CD14-positive monocyte (primary cell): Measurements from ENCODE around the gene NRXN3. TPM values are rescaled to one million over a fixed set of nuclear protein-coding genes. Genes with fewer than 3 reads are reported as not detected.

ENCODE experiments used
- DNase-seq, 3 donors: peaks; one replicate each; pipeline ENCODE4 v3.0.0-alpha.2; 2011 to 2022
- H2AFZ ChIP-seq: 2 replicates; pipeline ENCODE4 v1.6.0; 2012; ENCODE audit warnings: mild to moderate bottlenecking, low read depth, low read length, inconsistent platforms; ENCODE audit not compliant: insufficient read depth, poor library complexity, severe bottlenecking
- H3K27ac ChIP-seq, 2 donors: 1 replicate in 1 of 2; 2 replicates in 1 of 2; pipeline ENCODE4 v1.5.1; 2012 to 2013; ENCODE audit warnings: low read length in 2 of 2, control low read depth in 1 of 2, inconsistent platforms in 1 of 2, low read depth in 1 of 2, mild to moderate bottlenecking in 1 of 2
- H3K27me3 ChIP-seq, 2 donors: one replicate each; pipeline versions ENCODE4 v1.6.0 to v1.6.1; 2011 to 2013; ENCODE audit warnings: low read length in 2 of 2; ENCODE audit not compliant: control insufficient read depth in 2 of 2, insufficient read depth in 2 of 2
- H3K36me3 ChIP-seq, 2 donors: replicated peaks in 1 of 2; 1 replicate in 1 of 2; 2 replicates in 1 of 2; pipeline versions ENCODE4 v1.5.1 to v1.6.1; 2012 to 2013; ENCODE audit warnings: low read length in 2 of 2, control low read depth in 1 of 2, inconsistent platforms in 1 of 2, mild to moderate bottlenecking in 1 of 2; ENCODE audit not compliant: insufficient read depth in 2 of 2, control insufficient read depth in 1 of 2
- H3K4me1 ChIP-seq, 2 donors: 1 replicate in 1 of 2; 2 replicates in 1 of 2; pipeline versions ENCODE4 v1.5.1 to v1.6.1; 2012 to 2013; ENCODE audit warnings: low read length in 2 of 2, control low read depth in 1 of 2, inconsistent platforms in 1 of 2, mild to moderate bottlenecking in 1 of 2, moderate library complexity in 1 of 2; ENCODE audit not compliant: insufficient read depth in 2 of 2, control insufficient read depth in 1 of 2
- H3K4me2 ChIP-seq: replicated peaks from 2 replicates; pipeline ENCODE3; 2012; ENCODE audit warnings: low read length, moderate library complexity, mild to moderate bottlenecking; ENCODE audit not compliant: poor library complexity, severe bottlenecking; ENCODE audit errors: extremely low read depth
- H3K4me3 ChIP-seq, 3 experiments: fragments of 200-600 bp in 1 of 3; sonication (generic) in 1 of 3; replicated peaks in 1 of 3; 1 replicate in 2 of 3; 2 replicates in 1 of 3; pipeline ENCODE4 v1.5.1; 2011 to 2013; ENCODE audit warnings: low read length in 3 of 3, mild to moderate bottlenecking in 3 of 3, control low read depth in 2 of 3, low read depth in 2 of 3, inconsistent platforms in 1 of 3, moderate library complexity in 1 of 3
- H3K79me2 ChIP-seq: 2 replicates; pipeline ENCODE4 v1.6.0; 2012; ENCODE audit warnings: mild to moderate bottlenecking, control low read depth, inconsistent platforms, low read length, moderate library complexity; ENCODE audit not compliant: insufficient read depth
- H3K9ac ChIP-seq: 2 replicates; pipeline ENCODE4 v1.6.0; 2017; ENCODE audit warnings: low read length, mild to moderate bottlenecking; ENCODE audit not compliant: insufficient read depth, poor library complexity, severe bottlenecking
- H3K9me3 ChIP-seq, 2 donors: replicated peaks in 1 of 2; 1 replicate in 1 of 2; 2 replicates in 1 of 2; pipeline versions ENCODE4 v1.5.1 to v1.6.1; 2012 to 2013; ENCODE audit warnings: low read length in 2 of 2, control low read depth in 1 of 2; ENCODE audit not compliant: control insufficient read depth in 1 of 2, insufficient read depth in 1 of 2
- H4K20me1 ChIP-seq: 2 replicates; pipeline ENCODE4 v1.6.0; 2012; ENCODE audit warnings: mild to moderate bottlenecking, low read length, control low read depth, moderate library complexity; ENCODE audit not compliant: insufficient read depth
- H3K27ac Mint-ChIP-seq, 7 donors: one replicate each; pipeline ENCODE4 v1.8.0; 2020; ENCODE audit warnings: mild to moderate bottlenecking in 7 of 7, mixed read lengths in 7 of 7, moderate library complexity in 6 of 7, inconsistent platforms in 2 of 7
- H3K27me3 Mint-ChIP-seq, 3 donors: one replicate each; pipeline ENCODE4 v1.8.0; 2021 to 2022; ENCODE audit warnings: low read depth in 3 of 3, mild to moderate bottlenecking in 3 of 3, mixed read lengths in 3 of 3, moderate library complexity in 3 of 3, inconsistent platforms in 1 of 3
- H3K36me3 Mint-ChIP-seq, 2 donors: one replicate each; pipeline ENCODE4 v1.8.0; 2020; ENCODE audit warnings: mixed read lengths in 2 of 2, inconsistent platforms in 1 of 2, mild to moderate bottlenecking in 1 of 2
- H3K4me1 Mint-ChIP-seq: one replicate; pipeline ENCODE4 v1.8.0; 2020; ENCODE audit warnings: mild to moderate bottlenecking, mixed read lengths
- H3K4me3 Mint-ChIP-seq, 2 donors: one replicate each; pipeline ENCODE4 v1.8.0; 2020; ENCODE audit warnings: mild to moderate bottlenecking in 2 of 2, mixed read lengths in 2 of 2, moderate library complexity in 1 of 2
- H3K9me3 Mint-ChIP-seq, 7 donors: one replicate each; pipeline ENCODE4 v1.8.0; 2020 to 2022; ENCODE audit warnings: mixed read lengths in 7 of 7, mild to moderate bottlenecking in 6 of 7, moderate library complexity in 6 of 7, inconsistent platforms in 2 of 7
- WGBS: methylation state at CpG from one replicate; pipeline ENCODE4 v1.1.5; 2013; ENCODE audit warnings: missing lambda C conversion rate; ENCODE audit not compliant: insufficient coverage; 5-methylcytosine and 5-hydroxymethylcytosine counted together
- intact Hi-C, 2 donors: fragments of 100-400 bp; cut with micrococcal nuclease; formaldehyde crosslinking; loops; one replicate each; pipeline versions ENCODE4 v1.15.0 to v1.15.1; 2023
- polyA plus RNA-seq, 3 donors: library from polyadenylated mRNA; depleted of rRNA in 1 of 3; unstranded in 2 of 3; stranded (reverse) in 1 of 3; fragments of 300-500 nt in 2 of 3; fragments of >200 nt in 1 of 3; fragmentation: Illumina TruSeq in 2 of 3; gene quantifications; 1 replicate in 2 of 3; 2 replicates in 1 of 3; pipeline ENCODE4 v1.2.3, GENCODE V29; 2012 to 2021
- TF ChIP-seq, protein P1 (sequence below): fragments of 200-600 bp; IDR thresholded peaks from one replicate; pipeline ENCODE4 v1.8.0; 2022; ENCODE audit warnings: antibody characterized with exemption, mild to moderate bottlenecking

NRXN3 gene
- polyA plus RNA-seq, 3 donors: not detected

DNA sequence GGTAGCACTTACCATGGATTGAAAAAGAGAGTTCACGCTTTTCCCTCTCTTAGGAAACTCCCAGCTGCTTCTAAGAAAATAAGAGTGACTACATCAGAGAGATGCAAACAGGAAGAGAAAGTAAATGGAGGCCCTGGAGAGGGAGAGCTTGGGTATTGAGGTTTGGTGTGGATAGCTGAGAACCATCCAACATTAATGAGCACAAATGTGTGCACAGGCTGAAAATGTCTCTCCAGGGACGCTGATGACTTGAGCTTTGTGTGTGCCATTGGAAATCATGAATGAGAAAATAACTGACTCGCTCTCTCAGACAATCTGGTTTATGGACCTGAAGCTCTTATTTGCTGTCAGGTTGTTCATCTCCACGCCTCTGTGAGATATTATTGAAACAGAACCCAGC is 318.8 kb downstream of the NRXN3 start:
- Histone ChIP-seq H3K4me1 (no peaks in the 10 kb centered on the region), H3K4me2 (no peak overlapping the region), H3K9me3 (no peaks in the 10 kb centered on the region), H3K4me3 (no peak overlapping the region), H4K20me1 (no peaks in the 10 kb centered on the region), H3K36me3 (no peaks in the 10 kb centered on the region), H3K79me2 (no peaks in the 10 kb centered on the region), H2AFZ (no peak overlapping the region), H3K27me3 (no peaks in the 10 kb centered on the region), H3K9ac (no peak overlapping the region), H3K27ac (no peak overlapping the region)
- no peak for DNase-seq
- Mint-ChIP-seq H3K4me3 (no peak overlapping the region), H3K36me3 (no peaks in the 10 kb centered on the region), H3K4me1 (no peaks in the 10 kb centered on the region), H3K9me3 (peaks cover 0 to 3% (median 0%) of the 10 kb centered on the region in 7 donors), H3K27ac (no peak overlapping the region), H3K27me3 (peaks cover 0 to 3% (median 2%) of the 10 kb centered on the region in 3 donors)
- intact Hi-C loops: no loop called here
- 96% methylated on average over 3 of the region's 4 CpGs for WGBS
- TF ChIP-seq, protein P1, sequence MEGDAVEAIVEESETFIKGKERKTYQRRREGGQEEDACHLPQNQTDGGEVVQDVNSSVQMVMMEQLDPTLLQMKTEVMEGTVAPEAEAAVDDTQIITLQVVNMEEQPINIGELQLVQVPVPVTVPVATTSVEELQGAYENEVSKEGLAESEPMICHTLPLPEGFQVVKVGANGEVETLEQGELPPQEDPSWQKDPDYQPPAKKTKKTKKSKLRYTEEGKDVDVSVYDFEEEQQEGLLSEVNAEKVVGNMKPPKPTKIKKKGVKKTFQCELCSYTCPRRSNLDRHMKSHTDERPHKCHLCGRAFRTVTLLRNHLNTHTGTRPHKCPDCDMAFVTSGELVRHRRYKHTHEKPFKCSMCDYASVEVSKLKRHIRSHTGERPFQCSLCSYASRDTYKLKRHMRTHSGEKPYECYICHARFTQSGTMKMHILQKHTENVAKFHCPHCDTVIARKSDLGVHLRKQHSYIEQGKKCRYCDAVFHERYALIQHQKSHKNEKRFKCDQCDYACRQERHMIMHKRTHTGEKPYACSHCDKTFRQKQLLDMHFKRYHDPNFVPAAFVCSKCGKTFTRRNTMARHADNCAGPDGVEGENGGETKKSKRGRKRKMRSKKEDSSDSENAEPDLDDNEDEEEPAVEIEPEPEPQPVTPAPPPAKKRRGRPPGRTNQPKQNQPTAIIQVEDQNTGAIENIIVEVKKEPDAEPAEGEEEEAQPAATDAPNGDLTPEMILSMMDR: no peak

DNA sequence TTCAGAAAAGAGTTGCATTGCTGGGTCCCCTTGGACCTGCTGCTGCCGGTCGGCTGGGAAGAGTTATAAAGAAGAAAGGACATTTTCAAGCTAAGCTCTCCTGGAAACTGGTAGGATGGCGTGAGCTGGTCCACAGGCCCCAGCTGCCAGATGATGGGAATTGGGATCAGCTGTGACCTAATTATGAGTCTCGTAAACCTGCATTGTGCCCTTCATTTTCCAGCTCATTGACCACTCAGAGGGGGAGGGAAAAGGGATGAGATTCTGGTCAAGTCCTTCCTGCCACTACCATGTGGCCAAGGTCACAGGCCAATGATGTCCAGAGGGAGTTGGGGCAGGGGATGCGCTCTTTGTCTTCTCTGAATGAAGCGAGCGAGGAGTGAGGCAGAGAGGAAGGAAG is 320.9 kb downstream of the NRXN3 start:
- Mint-ChIP-seq H3K4me1 (no peaks in the 10 kb centered on the region), H3K4me3 (no peak overlapping the region), H3K27me3 (peaks cover 0 to 3% (median 0%) of the 10 kb centered on the region in 3 donors), H3K9me3 (peaks cover 0 to 3% (median 0%) of the 10 kb centered on the region in 7 donors), H3K36me3 (no peaks in the 10 kb centered on the region), H3K27ac (no peak overlapping the region)
- Histone ChIP-seq H3K9me3 (no peaks in the 10 kb centered on the region), H3K4me3 (no peak overlapping the region), H4K20me1 (no peaks in the 10 kb centered on the region), H3K27me3 (no peaks in the 10 kb centered on the region), H3K27ac (no peak overlapping the region), H2AFZ (no peak overlapping the region), H3K4me2 (no peak overlapping the region), H3K79me2 (no peaks in the 10 kb centered on the region), H3K36me3 (no peaks in the 10 kb centered on the region), H3K9ac (no peak overlapping the region), H3K4me1 (no peaks in the 10 kb centered on the region)
- intact Hi-C loops: no loop called here
- TF ChIP-seq, protein P1: no peak
- DNase-seq: no peak
- WGBS: 63% methylated on average over 3 of the region's 7 CpGs
